Fibroblast of gingiva (primary cell): ENCODE measurements around the gene NKX2-4.
"Not testable (repeated sequence)": the region's sequence is repeated elsewhere in the genome, so short reads cannot be mapped to it uniquely, and the experiment has no call there.

ENCODE experiments used
- DNase-seq: peaks from one replicate; pipeline ENCODE4 v3.0.0-alpha.2; 2011; ENCODE audit warnings: low read depth

Gene NKX2-4

DNA sequence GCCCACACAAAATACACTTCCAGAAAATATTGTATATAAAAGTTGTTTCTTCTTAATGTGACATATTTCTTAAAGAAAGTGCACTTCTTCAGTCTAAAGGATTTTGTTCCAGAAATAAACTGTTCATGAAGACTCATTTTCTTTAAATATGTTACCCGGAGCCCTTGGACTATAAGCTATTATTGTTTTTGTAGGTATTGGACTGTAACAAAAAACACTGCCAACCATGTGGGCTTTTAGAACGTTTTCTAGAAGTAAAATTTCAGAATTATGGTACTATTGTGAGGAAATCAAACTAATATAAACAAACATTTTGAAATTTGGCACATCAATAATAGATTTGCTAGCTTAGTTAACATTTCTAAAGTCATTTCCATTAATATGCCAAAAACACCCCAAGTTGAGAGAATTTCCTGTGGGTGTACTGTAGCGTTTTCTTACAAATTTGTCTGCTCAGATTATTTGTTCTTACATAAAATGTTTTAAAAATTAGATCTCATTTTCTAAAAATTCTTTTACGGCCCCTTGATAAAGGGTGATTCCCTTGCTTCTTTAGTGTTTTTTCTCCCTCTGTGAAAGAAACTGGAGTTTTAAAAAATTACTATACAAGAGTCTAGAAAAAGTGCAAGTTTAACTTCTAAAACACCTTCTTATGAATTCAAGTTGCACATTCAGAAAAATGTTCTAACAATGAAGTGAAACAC lies 3.4 kb downstream of the NKX2-4 start:
- no peak for DNase-seq

DNA sequence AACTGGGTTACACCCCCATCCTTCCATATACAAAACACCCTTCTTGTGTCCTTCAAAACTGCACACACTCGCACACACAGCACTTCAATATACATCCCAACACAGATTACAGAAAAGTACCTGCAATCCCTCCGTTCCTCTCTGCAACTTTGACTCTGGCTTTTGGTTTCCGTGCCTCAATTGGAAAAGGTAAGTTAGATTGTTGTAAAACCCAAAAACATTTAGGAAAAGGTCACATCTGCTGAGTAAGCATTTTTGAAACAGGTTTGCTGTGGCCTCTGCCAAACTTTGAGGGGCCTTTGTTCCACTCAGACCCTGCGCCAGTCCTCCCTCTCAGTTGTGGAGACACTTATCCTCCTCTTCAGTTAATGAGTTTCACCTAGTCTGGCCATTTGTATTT lies 4.2 kb downstream of the NKX2-4 start:
- no peak for DNase-seq

DNA sequence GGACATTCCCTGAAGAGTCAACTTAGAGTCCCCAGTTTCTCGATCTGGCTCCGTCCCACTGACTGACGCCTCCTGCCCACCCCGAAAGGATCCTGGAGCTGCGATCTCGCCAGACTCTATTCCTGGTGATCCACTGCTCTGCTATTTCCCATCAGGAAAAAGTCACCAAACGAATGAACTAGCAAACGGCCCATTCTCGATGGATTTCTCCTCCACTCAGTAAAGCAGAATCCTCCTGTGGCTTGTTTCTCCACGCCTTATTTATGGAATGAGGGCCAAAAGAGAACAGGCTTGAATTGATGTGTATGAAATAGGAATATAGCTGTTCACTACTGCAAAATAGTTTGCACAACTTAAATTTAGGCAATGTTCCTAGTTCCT lies 5.4 kb downstream of the NKX2-4 start:
- DNase-seq: no peak

DNA sequence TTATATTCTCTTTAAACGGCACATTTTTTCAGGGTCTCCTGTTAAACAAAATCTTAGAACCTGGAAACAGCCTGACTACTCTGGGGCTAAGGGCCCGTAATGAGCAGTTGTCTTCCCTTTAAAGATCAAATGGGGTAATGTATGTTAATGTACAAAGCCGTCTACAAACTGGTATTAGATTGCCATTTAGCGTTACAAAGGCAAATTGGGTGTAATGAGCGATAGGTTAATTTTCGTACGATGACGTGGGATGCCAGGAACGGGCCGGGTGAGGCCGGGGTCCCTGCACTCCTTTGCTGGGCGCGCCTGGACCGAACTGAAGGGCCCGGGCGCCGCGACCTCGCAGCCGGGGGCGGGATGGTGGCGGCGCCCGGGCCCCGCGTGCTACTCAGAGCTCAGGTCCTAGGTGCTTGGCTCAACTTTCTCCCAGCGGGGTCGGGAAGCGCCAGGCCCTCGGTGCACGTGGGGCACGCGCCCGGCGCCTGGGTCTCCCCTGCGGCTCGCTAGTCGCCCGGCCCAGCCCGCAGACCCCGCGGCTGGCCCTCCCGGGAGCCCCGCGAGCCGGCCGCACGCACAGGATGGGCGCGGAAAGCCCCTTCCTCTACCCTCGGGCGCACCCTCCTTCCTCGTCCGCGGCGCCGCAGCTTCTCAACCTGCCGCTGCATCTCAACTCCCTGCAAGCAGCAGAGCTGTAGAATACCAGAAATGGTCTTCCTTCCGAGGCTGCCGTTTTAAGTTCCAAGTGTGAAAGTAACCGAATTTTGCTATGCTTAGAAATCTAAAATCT lies 5.9 kb downstream of the NKX2-4 start:
- DNase-seq: no peak

DNA sequence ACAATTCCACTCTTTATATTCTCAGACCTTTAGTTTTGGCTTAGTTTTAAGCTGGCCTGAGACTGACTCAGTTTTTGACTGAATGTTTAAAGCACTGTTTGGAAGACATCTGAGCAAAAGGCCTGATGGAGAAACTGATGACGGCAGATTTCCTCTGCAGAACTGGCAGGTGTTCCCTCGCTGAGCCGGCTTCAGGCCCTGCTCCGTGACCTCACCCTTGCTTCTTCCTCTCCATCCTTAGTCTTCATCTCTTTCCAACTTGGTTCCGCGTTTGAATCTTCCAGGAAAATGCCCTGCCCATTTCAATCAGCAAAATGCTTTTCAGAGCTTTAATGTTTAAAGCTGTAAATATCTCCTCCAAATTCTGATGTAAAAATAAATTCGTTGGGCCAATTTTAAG lies 6.6 kb downstream of the NKX2-4 start:
- DNase-seq: no peak

DNA sequence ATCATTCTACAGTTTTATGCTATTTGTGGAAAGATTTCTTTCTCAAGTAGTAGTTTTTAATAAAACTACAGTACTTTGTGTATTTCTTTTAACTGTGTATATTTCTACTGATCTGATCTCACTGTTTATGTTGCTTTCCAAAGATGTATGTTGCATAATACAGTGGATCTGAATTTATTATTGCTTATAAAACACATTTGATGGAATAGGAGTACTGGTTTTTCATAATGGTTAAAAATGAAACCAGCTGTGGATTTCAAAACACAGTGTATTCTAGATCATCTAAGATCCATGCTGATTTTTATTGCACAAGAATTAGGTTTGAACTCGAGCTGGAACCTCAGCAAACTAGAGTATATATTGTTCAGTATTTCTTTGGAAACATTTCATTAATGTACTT lies 8.0 kb downstream of the NKX2-4 start:
- peak; percentile 71 for DNase-seq

DNA sequence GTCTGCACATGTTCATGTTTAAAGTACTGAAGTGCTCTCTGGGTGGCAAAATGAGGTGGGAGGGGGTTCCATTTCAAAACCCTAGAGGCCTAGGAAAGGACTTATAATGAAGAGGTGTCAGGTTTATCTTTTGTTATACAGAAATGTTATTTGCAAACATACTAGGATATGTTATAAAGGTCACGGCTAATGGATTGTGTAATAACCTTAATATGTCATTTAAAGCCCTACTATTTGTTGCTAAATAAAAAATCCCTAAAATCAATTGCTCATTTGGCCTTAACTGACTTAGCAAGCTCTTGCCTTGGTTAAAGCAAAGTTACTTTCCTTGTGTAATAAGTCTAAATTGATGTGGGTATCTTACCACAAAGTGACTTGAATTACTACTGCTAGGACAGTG lies 8.8 kb downstream of the NKX2-4 start:
- DNase-seq: peak; percentile 2

DNA sequence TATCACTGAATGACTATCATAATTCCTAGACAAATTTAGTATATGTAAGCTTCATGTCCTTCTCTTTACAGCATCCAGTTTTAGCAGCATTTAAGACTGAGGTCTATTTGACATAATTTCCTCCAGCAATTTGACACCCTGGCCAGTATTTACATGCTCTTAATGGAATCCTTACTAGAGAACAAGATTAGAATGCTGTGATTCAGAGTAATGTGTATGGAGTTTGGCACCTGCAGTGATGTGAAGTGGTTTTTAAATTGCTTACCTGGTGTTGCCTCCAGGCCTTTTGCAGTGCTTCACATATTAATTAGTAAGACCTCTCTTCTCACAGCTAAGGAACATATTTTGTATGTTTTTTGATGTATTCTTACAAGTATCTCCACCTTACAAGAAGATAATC lies 9.8 kb downstream of the NKX2-4 start:
- no peak for DNase-seq

DNA sequence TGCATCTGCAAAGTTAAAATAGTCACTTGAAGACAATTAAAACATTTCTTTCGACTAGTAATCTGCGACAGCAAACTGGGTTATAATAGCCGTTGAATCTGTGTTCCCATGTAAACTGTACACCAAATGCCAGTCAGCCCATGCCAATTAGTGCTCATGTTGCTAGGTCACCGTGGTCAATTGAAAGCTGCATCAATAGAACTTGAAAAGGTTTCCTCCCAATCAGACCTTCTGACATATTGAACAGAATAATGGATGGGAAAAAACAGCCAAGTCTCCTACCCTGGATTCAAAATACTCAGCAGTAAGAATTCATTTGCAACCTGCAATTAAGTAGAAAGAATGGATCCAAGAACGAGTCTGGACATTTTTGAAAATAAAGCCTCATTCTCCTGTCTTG lies 11.2 kb downstream of the NKX2-4 start:
- no peak for DNase-seq

DNA sequence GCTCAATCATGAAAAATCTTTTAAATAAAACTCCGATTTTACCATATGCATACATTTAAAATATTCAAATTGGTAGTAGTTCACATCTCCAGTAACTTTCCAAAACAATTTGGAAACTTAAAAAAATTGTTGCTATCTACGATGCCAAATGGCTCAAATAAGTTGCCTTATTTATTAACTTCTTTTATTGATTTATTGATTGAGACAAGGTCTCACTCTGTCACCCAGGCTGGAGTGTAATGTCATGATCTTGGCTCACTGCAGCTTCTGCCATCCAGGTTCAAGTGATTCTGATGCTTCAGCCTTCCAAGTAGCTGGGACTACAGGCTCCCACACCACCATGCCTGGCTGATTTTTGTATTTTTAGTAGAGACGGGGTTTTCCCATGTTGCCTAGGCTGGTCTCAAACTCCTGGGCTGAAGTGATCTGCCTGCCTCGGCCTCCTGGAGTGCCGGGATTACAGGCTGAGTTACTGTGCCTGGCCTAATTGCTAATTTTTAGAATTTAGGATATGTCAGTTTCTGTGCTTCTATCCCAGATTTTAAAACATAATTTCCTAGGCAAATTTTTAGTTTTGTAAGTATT lies 12.9 kb downstream of the NKX2-4 start:
- no peak for DNase-seq

DNA sequence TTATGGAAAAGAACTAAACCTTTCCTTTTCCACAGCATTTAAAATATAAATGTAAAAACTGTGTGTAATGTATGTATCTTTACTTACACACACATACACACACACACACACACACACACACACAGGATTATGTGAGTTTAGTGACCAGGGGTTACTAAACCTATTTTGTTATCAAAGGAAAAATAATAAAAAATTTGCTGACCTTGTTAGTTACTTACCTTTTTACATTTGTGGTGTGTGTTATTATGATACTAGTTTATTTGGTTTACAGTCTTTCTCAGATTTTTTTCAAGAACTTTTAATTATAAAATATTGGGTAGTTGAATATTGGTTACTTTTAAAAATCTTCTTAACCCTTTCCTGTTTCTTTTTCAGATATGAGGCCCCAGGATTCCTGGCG lies 15.7 kb downstream of the NKX2-4 start:
- no peak for DNase-seq

DNA sequence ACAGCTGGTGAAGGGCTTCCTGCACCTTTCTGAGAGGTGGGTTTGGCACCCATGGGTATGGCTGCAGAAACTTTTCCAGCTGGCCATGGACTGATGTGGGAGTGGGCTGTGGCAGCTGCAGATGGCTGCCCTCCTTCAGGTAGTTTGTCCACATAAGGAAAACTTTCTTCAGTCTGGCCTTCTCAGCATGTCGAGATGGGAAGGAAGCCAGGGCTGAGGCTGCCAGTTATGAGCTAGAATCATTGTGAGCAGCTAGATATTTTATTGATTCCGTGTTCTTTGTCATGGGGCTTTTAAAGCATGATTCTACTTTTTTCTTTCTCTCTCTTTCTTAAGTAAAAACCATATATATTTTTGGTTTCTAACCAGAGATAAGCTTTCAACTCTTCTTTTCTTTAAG lies 16.6 kb downstream of the NKX2-4 start:
- no peak for DNase-seq

DNA sequence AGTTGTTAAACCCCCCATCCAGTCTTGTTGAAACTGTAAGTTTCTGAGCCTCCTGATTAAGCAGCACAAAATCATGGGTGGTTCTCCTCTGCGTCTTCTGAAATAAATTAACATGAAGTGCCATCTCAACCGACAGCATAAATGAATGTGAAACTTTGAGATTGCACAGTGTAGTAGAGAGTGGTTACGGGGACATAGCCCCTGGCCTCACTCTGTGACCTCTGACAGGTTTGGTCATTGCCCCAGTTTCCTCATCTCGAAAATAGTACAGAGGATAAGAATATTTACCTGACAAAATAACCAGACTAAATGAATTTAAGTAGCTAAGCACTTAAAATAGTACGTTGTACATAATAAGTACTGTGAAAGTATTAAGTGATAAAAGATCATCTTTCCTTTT lies 19.1 kb downstream of the NKX2-4 start:
- DNase-seq: no peak

DNA sequence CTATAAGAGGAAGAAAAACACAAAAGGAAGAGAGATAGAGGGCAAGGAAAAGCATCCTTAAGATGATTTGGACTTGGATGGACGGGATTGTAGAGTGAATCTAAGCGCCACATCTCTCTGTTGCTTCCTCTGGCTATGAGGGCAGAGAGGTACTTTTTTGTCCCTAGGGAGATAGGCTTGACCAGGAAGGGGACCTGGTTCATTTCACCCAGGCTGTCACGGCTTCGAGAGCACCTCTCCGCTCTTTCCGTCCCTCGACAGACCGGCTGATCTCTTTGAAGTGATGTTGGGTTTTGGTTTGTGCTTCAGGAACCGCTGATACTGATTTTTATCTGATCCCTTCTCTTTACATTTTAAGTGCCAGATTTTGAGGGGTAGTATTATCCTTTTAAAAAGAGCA lies 19.6 kb downstream of the NKX2-4 start:
- DNase-seq: no peak

DNA sequence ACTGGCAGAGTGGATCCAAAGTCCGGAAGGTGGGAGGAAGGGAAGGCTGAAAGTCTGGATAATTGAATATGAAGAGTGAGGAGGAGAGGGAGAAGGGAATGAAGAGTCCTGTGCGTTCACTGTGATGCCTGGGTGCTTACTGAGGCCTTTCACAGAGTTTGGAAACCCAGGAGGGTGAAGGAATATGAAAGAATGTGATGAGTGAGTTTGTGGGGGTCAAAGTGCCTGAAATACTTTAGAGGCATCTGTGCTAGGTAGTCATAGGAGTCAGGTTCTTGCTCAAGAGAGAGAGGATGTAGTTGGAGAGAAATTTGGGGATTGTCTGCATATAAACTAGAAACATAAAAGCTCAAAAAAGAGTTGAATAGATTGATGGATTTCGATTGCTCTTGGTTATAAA lies 20.7 kb downstream of the NKX2-4 start:
- DNase-seq: no peak

DNA sequence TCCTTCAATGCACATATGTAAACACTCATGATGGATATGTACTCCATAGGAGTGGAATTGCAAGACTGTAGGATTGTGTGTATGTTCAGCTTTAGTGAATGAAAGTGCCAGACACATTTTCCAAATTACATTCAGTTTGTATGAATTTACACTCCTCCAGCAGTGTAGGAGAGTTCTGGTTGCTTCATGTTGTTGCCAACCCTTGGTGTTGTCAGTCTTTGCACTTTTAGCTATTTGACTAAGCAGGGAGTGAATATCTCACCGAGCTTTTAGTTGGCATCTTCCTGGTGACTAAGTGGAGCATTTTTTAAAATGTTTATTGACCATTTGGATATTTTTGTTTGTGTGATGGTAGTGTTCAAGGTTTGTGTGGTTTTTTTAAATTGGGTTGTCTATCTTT lies 23.9 kb downstream of the NKX2-4 start:
- DNase-seq: no peak

DNA sequence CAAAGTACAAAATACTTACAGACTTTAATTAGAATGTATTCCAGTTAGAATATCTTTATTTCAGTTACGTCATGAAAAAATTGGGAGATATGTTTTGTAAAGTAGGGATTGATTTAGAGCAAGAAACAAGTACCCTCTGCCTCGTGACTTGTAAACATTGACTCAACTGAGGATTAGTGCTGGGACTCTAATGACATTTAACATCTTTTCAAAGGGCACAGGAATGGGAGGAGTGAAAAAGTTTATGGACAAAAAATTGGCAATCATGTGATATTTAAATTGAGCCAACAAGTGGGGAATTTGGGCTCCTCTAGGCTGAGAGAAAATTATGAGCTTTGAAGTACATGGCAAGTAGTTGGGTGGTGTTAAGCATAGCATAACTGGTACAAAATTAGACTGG lies 25.3 kb downstream of the NKX2-4 start:
- DNase-seq: no peak

DNA sequence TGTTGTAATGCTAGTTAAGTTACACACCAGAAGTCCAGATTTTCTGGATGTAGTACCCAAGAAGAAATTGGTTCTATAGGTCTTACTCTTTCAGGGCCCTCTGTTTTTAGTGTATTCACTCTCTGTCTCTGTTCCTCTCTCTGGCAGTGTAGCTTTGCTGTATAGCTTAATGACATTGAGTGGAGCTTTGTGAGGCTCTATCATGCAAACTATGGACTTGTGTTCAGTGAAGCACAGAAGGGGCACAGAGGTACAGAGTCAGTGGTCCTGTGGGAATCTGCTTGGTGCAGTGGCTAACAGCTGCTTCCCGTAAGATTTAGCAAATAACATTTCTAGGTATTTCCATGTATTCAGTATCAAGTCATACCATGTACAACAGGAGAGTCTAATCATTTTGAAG lies 26.1 kb downstream of the NKX2-4 start:
- DNase-seq: no peak

DNA sequence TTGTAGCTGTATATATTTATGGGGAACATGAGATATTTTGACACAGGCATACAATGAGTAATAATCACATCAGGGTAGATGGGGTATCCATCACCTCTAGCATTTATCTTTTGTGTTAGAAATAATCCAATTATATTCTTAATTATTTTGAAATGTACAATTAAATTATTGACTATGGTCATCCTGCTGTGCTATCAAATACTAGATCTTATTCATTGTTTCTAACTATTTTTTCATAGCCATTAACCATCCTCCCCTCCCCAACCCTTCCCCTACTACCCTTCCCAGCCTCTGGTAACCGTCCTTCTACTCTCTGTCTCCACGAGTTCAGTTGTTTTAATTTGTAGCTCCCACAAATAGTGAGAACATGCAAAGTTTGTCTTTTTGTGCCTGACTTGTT lies 28.5 kb downstream of the NKX2-4 start:
- DNase-seq: no peak

DNA sequence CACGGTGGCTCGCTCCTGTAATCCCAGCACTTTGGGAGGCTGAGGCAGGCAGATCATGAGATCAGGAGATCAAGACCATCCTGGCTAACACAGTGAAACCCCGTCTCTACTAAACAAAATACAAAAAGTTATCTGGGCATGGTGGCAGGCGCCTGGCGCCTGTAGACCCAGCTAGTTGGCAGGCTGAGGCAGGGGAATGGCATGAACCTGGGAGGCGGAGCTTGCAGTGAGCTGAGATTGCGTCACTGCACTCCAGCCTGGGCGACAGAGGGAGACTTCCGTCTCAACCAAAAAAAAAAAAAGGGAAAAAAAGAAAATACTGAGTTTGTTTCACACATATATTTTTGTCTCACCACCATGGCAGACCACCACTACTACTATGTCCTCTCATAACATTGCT lies 31.1 kb downstream of the NKX2-4 start:
- DNase-seq: not testable (repeated sequence)

DNA sequence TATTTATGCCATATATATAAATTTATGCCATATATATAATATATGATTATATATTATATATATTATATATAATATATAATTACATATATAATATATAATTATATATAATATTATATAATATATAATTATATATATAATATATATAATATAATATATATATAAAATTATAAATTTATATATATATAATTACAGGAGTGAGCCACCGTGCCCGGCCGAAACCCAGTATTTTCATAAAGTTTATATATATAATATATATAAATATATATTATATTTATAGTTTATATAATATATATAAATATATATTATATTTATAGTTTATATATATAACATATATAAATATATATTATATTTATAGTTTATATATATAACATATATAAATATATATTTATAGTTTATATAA lies 31.6 kb downstream of the NKX2-4 start:
- DNase-seq: no peak

DNA sequence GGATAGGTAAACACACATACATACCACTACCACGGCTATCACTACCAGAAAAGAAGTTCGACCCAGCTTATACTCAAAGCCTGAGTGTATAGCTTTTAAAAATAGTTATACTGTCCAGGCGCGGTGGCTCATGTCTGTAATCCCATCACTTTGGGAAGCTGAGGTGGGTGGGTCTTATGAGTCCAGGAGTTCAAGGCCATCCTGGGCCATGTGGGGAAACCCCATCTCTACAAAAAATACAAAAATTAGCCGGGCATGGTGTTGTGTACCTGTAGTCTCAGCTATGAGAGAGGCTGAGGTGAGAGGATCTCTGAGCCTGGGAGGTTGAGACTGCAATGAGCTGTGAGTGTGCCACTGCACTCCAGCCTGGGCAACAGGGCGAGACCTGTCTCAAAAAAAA lies 32.9 kb downstream of the NKX2-4 start:
- DNase-seq: no peak

DNA sequence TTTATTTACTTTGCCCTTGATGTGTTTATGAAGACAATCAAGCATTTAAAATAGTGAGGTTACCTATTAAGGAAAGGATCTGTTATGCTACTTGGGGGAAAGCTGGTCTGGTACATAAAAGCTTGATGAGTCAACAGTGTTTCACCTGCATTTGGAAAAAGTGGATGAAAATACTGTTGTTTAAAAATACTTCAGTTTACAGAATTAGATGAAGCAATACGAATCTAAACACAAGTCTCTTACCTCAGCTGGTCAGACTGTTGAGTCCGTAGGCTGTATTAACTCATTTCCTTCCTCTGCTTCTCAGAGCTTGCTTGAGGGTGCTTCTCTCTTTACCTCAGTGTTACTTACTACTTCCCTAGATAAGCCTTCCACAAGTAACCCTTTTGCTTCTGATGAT lies 36.1 kb downstream of the NKX2-4 start:
- DNase-seq: peak; percentile 25

DNA sequence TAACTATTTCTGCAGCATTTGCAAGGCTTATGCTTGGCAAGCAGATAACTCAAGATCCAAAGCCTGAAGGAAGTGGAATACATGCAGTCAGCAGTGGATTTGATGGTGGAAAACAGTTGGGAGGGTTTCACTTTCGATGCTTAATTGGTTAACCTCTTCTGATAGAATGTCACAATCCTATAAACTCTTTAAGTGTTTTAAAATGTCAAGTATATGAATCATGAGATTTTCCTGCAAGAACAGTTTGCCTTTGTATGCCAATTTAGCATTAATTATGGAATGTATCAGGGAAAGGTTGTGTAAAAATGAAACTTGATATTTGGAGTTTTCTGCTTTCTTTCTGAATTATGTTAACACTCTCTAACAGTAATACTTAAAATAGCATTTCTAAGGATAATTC lies 36.6 kb downstream of the NKX2-4 start:
- peak; percentile 78 for DNase-seq
